Body of pancreas (tissue), 4 donors: Measurements from ENCODE around the gene MZT2B. TPM values are rescaled to one million over a fixed set of nuclear protein-coding genes. Genes with fewer than 3 reads are reported as not detected.
"Not testable (repeated sequence)": the region's sequence is repeated elsewhere in the genome, so short reads cannot be mapped to it uniquely, and the experiment has no call there.

Experiments used
- ATAC-seq: fragments of 150-250 bp; one replicate; pipeline ENCODE4 v1.9.1; 2016
- DNase-seq, 4 donors: peaks; one replicate each; pipeline ENCODE4 v3.0.0-alpha.2; 2019
- H3K27ac ChIP-seq, 4 donors: fragments of 200-600 bp; sonication (generic); 1 replicate in 3 of 4; 2 replicates in 1 of 4; pipeline versions ENCODE4 v1.5.1 to v1.6.1; 2016 to 2019; ENCODE audit warnings: mild to moderate bottlenecking in 1 of 4, mixed read lengths in 1 of 4, moderate library complexity in 1 of 4
- H3K27me3 ChIP-seq, 2 donors: fragments of 200-600 bp; sonication (generic); one replicate each; pipeline ENCODE4 v1.6.0; 2016; ENCODE audit warnings: mild to moderate bottlenecking in 1 of 2
- H3K36me3 ChIP-seq, 2 donors: fragments of 200-600 bp; sonication (generic); replicated peaks in 1 of 2; 2 replicates each; pipeline ENCODE4 v1.5.1; 2016; ENCODE audit warnings: low read depth in 2 of 2; ENCODE audit not compliant: insufficient read depth in 1 of 2
- H3K4me1 ChIP-seq: fragments of 200-600 bp; sonication (generic); one replicate; pipeline ENCODE4 v1.6.0; 2016
- H3K4me3 ChIP-seq, 2 donors: fragments of 200-600 bp; sonication (generic); 1 replicate in 1 of 2; 2 replicates in 1 of 2; pipeline ENCODE4 v1.5.1; 2016 to 2019
- H3K9me3 ChIP-seq, 3 donors: fragments of 200-600 bp; sonication (generic); 1 replicate in 2 of 3; 2 replicates in 1 of 3; pipeline ENCODE4 v1.5.1; 2016
- POLR2A ChIP-seq, 3 donors: fragments of 450-650 bp; IDR thresholded peaks; one replicate each; pipeline ENCODE4 v1.6.1; 2016; ENCODE audit warnings: antibody characterized with exemption in 3 of 3, mild to moderate bottlenecking in 2 of 3
- WGBS, 2 donors: methylation state at CpG; one replicate each; pipeline ENCODE4 v1.1.5; 2017; 5-methylcytosine and 5-hydroxymethylcytosine counted together
- intact Hi-C: fragments of 100-400 bp; cut with DNase I; formaldehyde crosslinking; loops from one replicate; pipeline ENCODE4 v1.15.1; 2023
- total RNA-seq, 2 donors: library from RNA; depleted of rRNA; stranded (reverse); fragments of >200 nt; gene quantifications; one replicate each; pipeline ENCODE4 v1.1.0, GENCODE V29; 2016
- TF ChIP-seq, protein P1 (sequence below), 7 experiments: fragments of 450-650 bp in 4 of 7; fragments of 200-600 bp in 3 of 7; sonication (generic) in 3 of 7; IDR thresholded peaks; one replicate each; pipeline ENCODE4 v1.5.1; 2016 to 2019; ENCODE audit warnings: antibody characterized with exemption in 7 of 7

Gene MZT2B
- total RNA-seq, 2 donors from 2014 or later: 68.6 to 106 TPM

DNA sequence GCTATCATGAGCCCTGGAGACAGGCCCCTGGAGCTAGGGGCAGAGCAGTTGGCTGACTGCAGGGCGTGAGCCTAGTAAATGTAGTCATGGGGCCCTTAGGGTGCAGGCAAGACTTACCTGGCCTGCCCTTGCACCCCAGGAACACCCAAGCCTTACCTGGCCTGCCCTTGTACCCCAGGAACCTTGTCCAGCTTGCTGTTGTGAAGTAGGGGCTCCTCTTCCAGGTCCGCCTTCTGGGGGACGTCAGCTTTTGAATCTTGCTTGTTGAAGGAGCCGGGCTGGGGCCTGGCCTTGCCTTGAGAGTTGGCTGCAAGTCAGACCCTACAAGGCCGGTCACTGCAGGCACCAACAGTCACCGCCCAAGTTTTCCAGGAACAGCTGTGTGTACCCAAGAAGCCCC, 41.1 kb upstream of the MZT2B start:
- H3K27me3 ChIP-seq, ATAC-seq, H3K4me1 ChIP-seq, H3K9me3 ChIP-seq, intact Hi-C loops, H3K4me3 ChIP-seq, H3K36me3 ChIP-seq, H3K27ac ChIP-seq, DNase-seq: not testable (repeated sequence)
- 84% methylated on average over 2 of the region's 6 CpGs; no CpG with 5 or more reads in 1 of the 2 donors for WGBS, 2 donors

DNA sequence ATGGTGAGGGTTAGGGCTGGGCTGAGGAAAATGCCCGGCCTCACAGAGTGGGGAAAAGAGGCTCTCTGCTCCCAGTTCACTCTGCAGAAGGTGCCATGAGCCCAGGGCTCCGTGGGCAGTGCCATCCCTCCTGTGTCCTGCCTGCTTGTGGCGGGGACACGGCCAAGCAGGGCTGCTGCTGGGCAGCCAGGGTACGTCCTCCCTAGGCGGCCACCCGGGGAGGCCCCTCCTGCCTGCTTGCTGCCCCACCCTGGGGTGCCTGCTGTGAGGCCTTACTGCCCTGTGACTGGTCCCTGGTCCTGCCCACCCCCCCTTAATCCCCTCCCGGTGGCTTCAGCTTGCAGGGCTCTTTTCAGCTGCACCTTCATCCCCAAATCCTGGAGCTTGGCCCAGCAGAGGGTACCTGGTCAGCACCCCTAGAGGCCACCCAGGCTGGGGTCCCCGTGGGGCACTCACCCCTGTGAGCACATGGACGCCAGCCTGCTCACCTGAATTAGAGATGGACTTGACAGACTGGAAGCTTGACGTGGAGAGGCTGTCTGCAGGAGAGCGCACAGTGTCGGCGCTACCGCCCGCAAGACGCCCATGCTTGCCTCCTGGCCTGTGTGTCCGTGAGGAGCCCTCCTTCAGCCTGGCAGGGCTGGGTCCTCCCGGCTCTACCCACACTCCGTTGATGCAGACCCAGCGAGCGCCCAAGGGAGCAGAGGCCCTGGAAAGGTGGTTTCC, 40.3 kb upstream of the MZT2B start:
- H3K4me1 ChIP-seq, ATAC-seq, intact Hi-C loops, H3K4me3 ChIP-seq, H3K36me3 ChIP-seq, H3K27me3 ChIP-seq, H3K9me3 ChIP-seq, DNase-seq, H3K27ac ChIP-seq: not testable (repeated sequence)
- WGBS, 2 donors: 67 to 100% methylated on average over 1 to 10 of the region's 22 CpGs

DNA sequence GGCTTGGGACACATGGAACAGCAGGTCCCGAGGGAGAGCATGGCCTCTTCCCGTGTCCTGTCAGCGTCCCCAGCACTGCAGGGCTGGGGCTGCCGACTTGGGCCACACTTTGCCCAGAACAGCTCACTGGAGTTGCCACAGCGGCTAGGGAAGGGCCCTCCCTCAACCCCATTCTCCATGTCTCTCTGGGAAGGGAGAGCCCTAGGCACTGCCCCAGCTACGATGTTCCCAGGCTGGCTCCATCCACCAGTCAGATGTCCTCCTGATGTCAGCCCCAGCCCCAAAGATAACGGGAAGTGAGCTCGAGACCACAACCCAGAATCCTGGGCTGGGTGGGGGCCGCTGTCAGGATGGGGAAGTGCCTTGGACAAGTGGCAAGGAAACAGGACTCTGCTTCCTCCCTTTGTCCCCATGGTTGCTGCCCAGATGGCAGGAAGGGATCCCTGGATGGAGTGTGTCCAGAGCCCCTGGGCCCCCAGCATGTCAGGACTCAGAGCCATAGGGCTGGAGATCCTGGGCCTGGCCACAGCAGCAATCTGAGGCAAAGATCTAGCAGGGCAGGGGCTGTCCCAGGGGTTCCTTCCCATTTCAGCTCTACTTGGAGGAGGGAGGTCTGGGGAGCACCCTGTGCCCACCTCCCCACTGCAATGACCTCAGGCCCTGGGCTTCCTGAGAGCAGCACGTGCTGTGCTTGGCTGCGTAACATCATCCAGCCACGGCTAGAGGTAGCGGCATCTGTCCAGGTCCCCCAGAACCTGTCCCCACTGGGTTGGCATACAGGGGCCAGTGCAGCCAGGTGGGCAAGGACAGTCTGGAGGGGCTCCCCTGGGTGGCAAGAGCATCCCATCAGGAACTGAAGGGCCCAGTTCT, 39.4 kb upstream of the MZT2B start:
- WGBS, 2 donors: 79 to 82% methylated on average over 7 to 9 of the region's 13 CpGs
- ATAC-seq, intact Hi-C loops, H3K4me3 ChIP-seq, H3K4me1 ChIP-seq, H3K36me3 ChIP-seq, H3K27ac ChIP-seq, H3K9me3 ChIP-seq, DNase-seq, H3K27me3 ChIP-seq: not testable (repeated sequence)

DNA sequence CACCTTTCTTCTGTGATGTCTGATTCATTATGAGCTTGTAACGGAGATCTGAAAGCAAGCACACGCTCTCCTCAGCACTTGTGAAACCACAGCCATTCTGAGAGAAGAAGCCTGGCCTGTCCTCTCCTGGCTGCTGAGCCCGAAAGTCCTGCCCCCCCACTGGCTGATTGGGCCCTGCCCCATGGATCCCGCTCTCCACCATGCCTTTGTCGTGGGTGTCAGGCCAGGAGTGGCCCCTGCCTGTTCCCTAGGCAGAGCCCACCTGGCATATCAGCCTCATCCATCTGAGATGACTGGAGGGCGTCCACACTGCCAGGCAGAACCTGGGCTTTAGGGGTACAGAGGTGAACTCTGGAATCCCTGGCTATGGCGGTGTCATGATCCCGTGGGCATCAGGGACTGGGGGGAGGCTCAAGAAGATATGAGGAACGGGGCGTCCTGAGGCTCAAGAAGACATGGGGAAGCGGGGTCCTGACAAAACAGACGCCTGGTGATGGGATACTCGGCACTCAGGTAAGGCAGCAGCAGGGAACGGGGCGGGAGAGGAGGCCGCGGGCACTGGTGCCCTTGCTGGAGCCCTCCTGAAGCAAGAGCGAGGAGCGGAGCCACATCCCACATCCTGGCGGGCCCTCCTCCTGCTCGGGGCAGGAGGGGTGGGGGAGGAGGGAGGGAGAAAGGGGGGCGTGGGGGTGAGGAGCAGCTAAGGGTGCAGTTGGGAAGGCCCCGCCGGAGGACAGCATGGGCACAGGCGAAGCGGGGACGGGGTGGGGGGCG, 38.6 kb upstream of the MZT2B start:
- H3K4me1 ChIP-seq, H3K36me3 ChIP-seq, H3K4me3 ChIP-seq, intact Hi-C loops, H3K9me3 ChIP-seq, H3K27ac ChIP-seq, H3K27me3 ChIP-seq, ATAC-seq, DNase-seq: not testable (repeated sequence)
- WGBS, 2 donors: 61 to 65% methylated on average over 17 to 18 of the region's 28 CpGs

DNA sequence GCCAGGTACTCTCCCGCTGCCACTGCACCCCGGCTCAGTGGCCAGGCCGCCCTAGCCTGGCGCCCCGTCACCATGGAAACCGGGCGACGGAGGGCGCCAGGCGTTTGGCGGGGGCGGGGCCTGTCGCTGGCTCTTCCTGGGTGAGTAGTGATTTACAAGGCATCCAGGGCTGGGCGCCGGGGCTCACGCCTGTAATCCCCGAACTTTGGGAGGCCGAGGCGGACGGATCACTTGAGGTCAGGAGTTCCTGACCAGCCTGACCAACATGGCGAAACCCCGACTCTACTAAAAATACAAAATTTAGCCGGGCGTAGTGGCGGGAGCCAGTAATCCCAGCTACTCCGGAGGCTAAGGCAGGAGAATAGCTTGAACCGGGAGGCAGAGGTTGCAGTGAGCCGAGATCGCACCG, 37.1 kb upstream of the MZT2B start, which contains the start of gene CCDC74B:
Gene CCDC74B (minus strand): TSS at position 107 of the 409 bp plus-strand sequence. CDS start 116 bp downstream, outside the sequence.
- H3K27ac ChIP-seq, H3K9me3 ChIP-seq, intact Hi-C loops, H3K36me3 ChIP-seq, H3K27me3 ChIP-seq, H3K4me1 ChIP-seq, H3K4me3 ChIP-seq: not testable (repeated sequence)
- ATAC-seq (peak; percentile 90), DNase-seq (peak; percentile 58 to 71 (median 66))
- WGBS, 2 donors: 6 to 13% methylated on average over 8 to 30 of the region's 30 CpGs

DNA sequence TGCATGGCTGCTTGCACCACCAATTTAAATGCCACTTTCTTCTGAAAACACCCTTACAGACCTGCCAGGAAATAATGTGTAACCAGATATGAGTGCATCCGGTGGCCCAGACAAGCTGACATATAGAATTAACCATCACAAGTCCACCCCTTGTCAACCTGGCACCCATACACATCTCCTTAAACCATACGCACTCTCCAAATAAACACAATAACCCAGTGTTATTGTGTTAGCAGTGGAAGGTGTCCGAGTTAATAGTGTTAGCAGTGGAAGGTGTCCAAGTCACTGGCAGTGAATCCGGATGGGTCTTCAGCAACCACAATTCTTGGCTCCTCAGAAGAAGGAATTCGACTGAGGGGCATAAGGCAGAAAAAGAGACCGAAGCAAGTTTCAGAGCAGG, 33.5 kb upstream of the MZT2B start:
- not testable (repeated sequence) for ATAC-seq, DNase-seq
- 44 to 51% methylated on average over 6 of the region's 6 CpGs for WGBS, 2 donors

DNA sequence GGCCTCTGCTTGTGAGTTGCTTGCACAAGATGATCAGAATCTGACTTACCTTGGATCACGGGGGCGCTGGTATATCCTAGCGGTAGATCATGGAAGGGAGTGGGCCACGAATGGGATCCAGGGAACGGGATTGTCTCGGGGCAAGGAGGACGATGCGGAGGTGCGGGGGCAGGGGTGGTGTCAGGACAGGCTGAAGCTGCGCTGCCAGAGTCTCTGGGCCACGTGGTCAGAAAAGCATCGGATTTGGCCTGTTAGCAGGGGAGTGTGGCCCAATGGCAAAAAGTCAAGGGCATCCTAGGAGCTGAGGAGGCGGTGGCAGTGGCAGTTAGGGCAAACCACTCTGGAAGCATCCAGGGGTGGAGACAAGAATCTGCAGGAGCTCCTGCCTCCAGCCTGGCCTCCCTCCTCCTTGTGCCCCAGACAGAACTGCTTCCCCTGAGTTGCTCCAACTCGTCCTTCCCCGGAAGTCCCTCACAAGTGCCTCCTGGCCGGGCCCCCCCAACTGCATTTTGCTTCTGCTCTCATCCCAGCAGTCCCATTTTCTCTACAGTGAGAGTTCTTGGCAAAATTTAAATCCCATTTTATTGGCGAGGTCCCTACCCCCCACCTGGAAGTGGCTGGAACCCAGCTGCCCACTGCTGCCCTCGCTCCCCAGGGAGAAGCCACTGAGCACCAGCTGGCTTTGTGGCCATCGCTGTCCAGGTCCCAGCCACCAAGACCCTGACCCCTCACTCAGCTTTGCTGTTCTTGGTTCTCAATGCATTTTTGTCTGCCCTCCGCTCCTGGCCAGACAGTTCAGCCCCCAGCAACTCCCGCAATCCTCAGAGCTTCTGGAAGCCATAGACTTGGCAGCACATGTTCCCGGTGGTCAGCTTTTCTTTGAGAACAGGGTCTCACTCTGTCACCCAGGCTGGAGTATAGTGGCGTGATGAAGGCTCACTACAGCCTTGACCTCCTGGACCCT, 31.6 kb upstream of the MZT2B start:
- 85 to 91% methylated on average over 23 of the region's 23 CpGs for WGBS, 2 donors
- Histone ChIP-seq H3K27me3 (no peaks in the 10 kb centered on the region), H3K9me3 (no peaks in the 10 kb centered on the region), H3K4me3 (no peak overlapping the region), H3K36me3 (peaks cover 0 to 3% of the 10 kb centered on the region in 2 donors), H3K27ac (no peak overlapping the region), H3K4me1 (no peaks in the 10 kb centered on the region)
- DNase-seq (no peak), ATAC-seq (no peak)
- intact Hi-C loops: no loop called here
- TF ChIP-seq, protein P1, sequence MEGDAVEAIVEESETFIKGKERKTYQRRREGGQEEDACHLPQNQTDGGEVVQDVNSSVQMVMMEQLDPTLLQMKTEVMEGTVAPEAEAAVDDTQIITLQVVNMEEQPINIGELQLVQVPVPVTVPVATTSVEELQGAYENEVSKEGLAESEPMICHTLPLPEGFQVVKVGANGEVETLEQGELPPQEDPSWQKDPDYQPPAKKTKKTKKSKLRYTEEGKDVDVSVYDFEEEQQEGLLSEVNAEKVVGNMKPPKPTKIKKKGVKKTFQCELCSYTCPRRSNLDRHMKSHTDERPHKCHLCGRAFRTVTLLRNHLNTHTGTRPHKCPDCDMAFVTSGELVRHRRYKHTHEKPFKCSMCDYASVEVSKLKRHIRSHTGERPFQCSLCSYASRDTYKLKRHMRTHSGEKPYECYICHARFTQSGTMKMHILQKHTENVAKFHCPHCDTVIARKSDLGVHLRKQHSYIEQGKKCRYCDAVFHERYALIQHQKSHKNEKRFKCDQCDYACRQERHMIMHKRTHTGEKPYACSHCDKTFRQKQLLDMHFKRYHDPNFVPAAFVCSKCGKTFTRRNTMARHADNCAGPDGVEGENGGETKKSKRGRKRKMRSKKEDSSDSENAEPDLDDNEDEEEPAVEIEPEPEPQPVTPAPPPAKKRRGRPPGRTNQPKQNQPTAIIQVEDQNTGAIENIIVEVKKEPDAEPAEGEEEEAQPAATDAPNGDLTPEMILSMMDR (IDR thresholded peaks at IDR 0.05): no peak
- TF ChIP-seq POLR2A (IDR thresholded peaks at IDR 0.05): no peak

More for the DNA sequence above, 33.5 kb upstream of the MZT2B start:
- H3K4me1 ChIP-seq, intact Hi-C loops, H3K27ac ChIP-seq, H3K9me3 ChIP-seq, H3K27me3 ChIP-seq, H3K36me3 ChIP-seq, H3K4me3 ChIP-seq: not testable (repeated sequence)

DNA sequence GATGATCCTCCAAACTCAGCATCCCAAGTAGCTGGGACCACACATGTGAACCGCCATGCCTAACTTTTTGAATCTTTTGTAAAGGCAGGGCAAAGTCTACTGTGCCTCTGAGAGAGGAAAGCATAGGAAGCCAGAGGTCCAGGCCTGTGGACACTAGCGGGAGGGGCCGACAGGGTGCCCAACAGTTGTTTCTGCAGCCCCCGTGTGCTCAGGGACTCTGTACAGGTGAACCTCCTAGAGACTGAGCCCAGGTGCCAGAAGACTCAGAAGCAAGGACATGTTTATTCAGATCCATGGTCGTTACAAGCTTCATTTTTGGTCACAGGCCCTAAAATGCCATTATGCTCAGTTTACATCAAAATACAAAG, 30.9 kb upstream of the MZT2B start:
- intact Hi-C loops, ATAC-seq, H3K27ac ChIP-seq, H3K4me3 ChIP-seq, H3K36me3 ChIP-seq, H3K27me3 ChIP-seq, H3K9me3 ChIP-seq, H3K4me1 ChIP-seq, DNase-seq: not testable (repeated sequence)
- 65 to 69% methylated on average over 5 of the region's 5 CpGs for WGBS, 2 donors

DNA sequence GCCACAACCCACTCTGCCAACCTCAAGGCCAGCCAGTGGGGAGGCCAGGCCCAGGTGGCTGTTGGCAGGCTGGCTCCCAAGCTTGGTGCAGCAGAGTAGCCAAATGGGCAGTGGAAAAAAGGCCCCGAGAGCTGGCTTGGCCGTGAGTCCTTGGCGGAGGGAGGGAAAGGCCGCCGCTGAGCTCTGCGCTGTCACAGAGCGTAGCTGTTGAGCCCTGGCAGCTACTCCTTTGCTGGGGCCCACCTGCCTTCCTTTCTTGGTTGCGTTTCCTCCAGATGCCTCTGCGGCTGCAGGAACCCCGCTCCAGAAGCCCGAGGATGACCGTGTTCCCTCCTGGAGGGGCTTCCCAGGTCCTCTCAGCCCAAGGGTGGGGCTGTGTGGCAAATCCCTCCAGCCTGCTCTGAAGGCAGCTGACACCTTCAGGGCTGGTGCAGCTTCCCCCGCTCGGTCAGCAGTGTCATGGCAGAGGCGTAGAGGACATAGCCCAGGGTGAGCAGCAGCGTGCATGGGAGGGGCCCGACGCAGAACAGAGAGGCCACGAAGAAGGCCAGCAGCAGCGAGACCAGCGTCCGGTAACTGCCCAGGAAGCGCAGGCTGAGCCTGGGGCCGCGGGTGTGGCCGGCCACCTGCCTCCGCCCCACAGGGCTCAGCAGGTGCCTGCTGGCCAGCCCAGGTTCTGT, 29.8 kb upstream of the MZT2B start:
- H3K27ac ChIP-seq, H3K9me3 ChIP-seq, H3K36me3 ChIP-seq, H3K27me3 ChIP-seq, ATAC-seq, H3K4me3 ChIP-seq, intact Hi-C loops: not testable (repeated sequence)
- DNase-seq: peak in 1 of 4 donors; percentile 14
- H3K4me1 ChIP-seq: peaks cover 12% of the 10 kb centered on the region
- 89% methylated on average over 26 of the region's 27 CpGs; no CpG with 5 or more reads in 1 of the 2 donors for WGBS, 2 donors
